K562 (cell line): ENCODE data around the gene NUTF2. TPM values are rescaled to one million over a fixed set of nuclear protein-coding genes. Genes with fewer than 3 reads are reported as not detected.

Experiments
- ATAC-seq: fragments of 200-7000 bp; cut with Tn5 transposase; 3 replicates; pipeline ENCODE4 v1.9.1; 2020; ENCODE audit warnings: moderate library complexity
- BruUV-seq: library from RNA; stranded (reverse); fragments of 400-500 nt; replicated peaks from 2 replicates; lab custom pipeline; 2021; lab: Mats Ljungman, UMichigan
- CTCF ChIA-PET: fragments of 300-600 bp; formaldehyde crosslinking; extraction: SDS; loops from one replicate; lab custom pipeline; 2021; ENCODE audit warnings: low intra/inter-chr PET ratio; lab: Yijun Ruan, JAX
- POLR2A ChIA-PET: fragments of 300-600, 350-650 bp; sonication (Branson Sonifier 250); formaldehyde crosslinking; extraction: SDS; loops from one replicate; lab custom pipeline; 2021; ENCODE audit warnings: antibody characterized with exemption, inconsistent platforms; lab: Yijun Ruan, JAX
- DNase-seq, 4 experiments: peaks; one replicate each; pipeline versions ENCODE4 v3.0.0 to v3.0.0-alpha.2; 2011 to 2018; ENCODE audit warnings: low spot score in 3 of 4, mixed read lengths in 3 of 4; ENCODE audit errors: extremely low read depth in 1 of 4
- FAIRE-seq: peaks from 2 replicates; lab custom pipeline; 2011; peaks lifted over from hg19 to GRCh38; lab: Jason Lieb, UNC
- H2AFZ ChIP-seq: 2 replicates; pipeline ENCODE4 v1.6.0; 2011; ENCODE audit warnings: low read depth, low read length, control low read depth, inconsistent platforms
- H3K27ac ChIP-seq: fragments of 200-600 bp; 3 replicates; pipeline ENCODE4 v1.8.0; 2011; ENCODE audit warnings: low read depth, mild to moderate bottlenecking, control low read depth, inconsistent platforms, low read length, moderate library complexity, mixed read lengths; ENCODE audit errors: extremely low read depth
- H3K27me3 ChIP-seq, 2 experiments: fragments of 300-600 bp in 1 of 2; 2 replicates in 1 of 2; 3 replicates in 1 of 2; pipeline versions ENCODE4 v1.6.0 to v1.8.0; 2011; ENCODE audit warnings: inconsistent platforms in 2 of 2, low read length in 2 of 2, mild to moderate bottlenecking in 1 of 2, mixed read lengths in 1 of 2, moderate library complexity in 1 of 2; ENCODE audit not compliant: control insufficient read depth in 2 of 2, insufficient read depth in 2 of 2
- H3K36me3 ChIP-seq: fragments of 300-600 bp; 3 replicates; pipeline ENCODE4 v1.8.0; 2011; ENCODE audit warnings: mild to moderate bottlenecking, low read length, inconsistent platforms; ENCODE audit not compliant: control insufficient read depth, insufficient read depth
- H3K4me1 ChIP-seq, 2 experiments: fragments of 200-600 bp in 1 of 2; replicated peaks in 1 of 2; 2 replicates in 1 of 2; 3 replicates in 1 of 2; pipeline versions ENCODE4 v1.5.1 to v1.8.0; 2011; ENCODE audit warnings: inconsistent platforms in 2 of 2, low read length in 2 of 2, mild to moderate bottlenecking in 1 of 2, mixed read lengths in 1 of 2, moderate library complexity in 1 of 2; ENCODE audit not compliant: control insufficient read depth in 2 of 2, insufficient read depth in 2 of 2
- H3K4me2 ChIP-seq: 2 replicates; pipeline ENCODE4 v1.6.1; 2011; ENCODE audit warnings: low read length, control low read depth, inconsistent platforms, mixed read lengths; ENCODE audit not compliant: insufficient read depth
- H3K4me3 ChIP-seq: fragments of 200-600 bp; sonication (generic), shearing (Covaris generic); 2 replicates; pipeline ENCODE4 v1.5.1; 2016; ENCODE audit warnings: control low read depth, inconsistent platforms
- H3K79me2 ChIP-seq: fragments of 200-600 bp; 3 replicates; pipeline ENCODE4 v1.8.0; 2011; ENCODE audit warnings: low read length, inconsistent platforms; ENCODE audit not compliant: control insufficient read depth, insufficient read depth
- H3K9ac ChIP-seq, 2 experiments: 2 replicates each; pipeline versions ENCODE4 v1.6.0 to v1.6.1; 2011; ENCODE audit warnings: low read depth in 2 of 2, low read length in 2 of 2, control low read depth in 1 of 2, inconsistent platforms in 1 of 2, mild to moderate bottlenecking in 1 of 2, mixed read lengths in 1 of 2; ENCODE audit not compliant: insufficient read depth in 1 of 2
- H3K9me1 ChIP-seq: one replicate; pipeline ENCODE4 v1.6.0; 2011; ENCODE audit warnings: inconsistent platforms, mild to moderate bottlenecking, low read length, moderate library complexity; ENCODE audit not compliant: control insufficient read depth, insufficient read depth
- H3K9me3 ChIP-seq: replicated peaks from 2 replicates; pipeline ENCODE4 v1.5.1; 2011; ENCODE audit warnings: low read depth, low read length, inconsistent platforms; ENCODE audit not compliant: control insufficient read depth, insufficient read depth
- H4K20me1 ChIP-seq: replicated peaks from 2 replicates; pipeline ENCODE4 v1.6.1; 2011; ENCODE audit warnings: low read length, inconsistent platforms, mixed read lengths; ENCODE audit not compliant: control insufficient read depth, insufficient read depth
- FOXJ3 ChIP-seq: sonication (generic); formaldehyde crosslinking; IDR thresholded peaks from 2 replicates; pipeline ENCODE4 v1.4.0; 2020; ENCODE audit warnings: mild to moderate bottlenecking, missing genetic modification reagents
- MGA ChIP-seq: fragments of 450-650 bp; IDR thresholded peaks from 2 replicates; pipeline ENCODE4 v1.6.1; 2016; ENCODE audit warnings: mild to moderate bottlenecking, moderate library complexity
- SPI1 ChIP-seq: IDR thresholded peaks from 2 replicates; pipeline ENCODE4 v1.6.1; 2011; ENCODE audit warnings: low read depth, low read length, control low read depth, borderline replicate concordance
- TRIM25 ChIP-seq: fragments of 450-650 bp; IDR thresholded peaks from 2 replicates; pipeline ENCODE4 v1.7.0; 2016; ENCODE audit warnings: borderline replicate concordance
- WGBS: fragments of 100-300 bp; shearing (Covaris generic); methylation state at CpG from one replicate; pipeline ENCODE4 v1.1.6; 2016; ENCODE audit warnings: low coverage, mixed read lengths; ENCODE audit not compliant: insufficient coverage; ENCODE audit errors: missing lambda C conversion rate; 5-methylcytosine and 5-hydroxymethylcytosine counted together
- in situ Hi-C: fragments of 300-500 bp; cut with MboI; formaldehyde crosslinking; loops from 4 replicates; pipeline ENCODE4 v1.15.0; 2018; ENCODE audit warnings: inconsistent platforms, mixed read lengths
- intact Hi-C: fragments of 100-400 bp; cut with micrococcal nuclease; formaldehyde crosslinking; loops from 2 replicates; pipeline ENCODE4 v1.14.2; 2022
- polyA plus RNA-seq, 8 experiments: library from polyadenylated mRNA; depleted of rRNA in 4 of 8; stranded (reverse) in 5 of 8; unstranded in 3 of 8; fragments of >200 nt; fragmentation: Nextera tagmentation in 2 of 8; fragmentation: Illumina TruSeq in 1 of 8; extraction: Ambion mirVana in 2 of 8; extraction: Trizol in 1 of 8; gene quantifications; 2 replicates each; pipeline versions ENCODE4 v1.2.1 to v1.2.3, GENCODE V29; 2011 to 2014; ENCODE audit warnings: inconsistent platforms in 1 of 8, missing spikeins in 1 of 8
- total RNA-seq, 7 experiments: library from RNA; depleted of rRNA in 6 of 7; stranded (reverse); fragments of >200 nt in 6 of 7; fragmentation: Illumina TruSeq in 2 of 7; extraction: Trizol in 2 of 7; gene quantifications; 2 replicates each; pipeline versions ENCODE4 v1.2.1 to v1.2.3, GENCODE V29; 2011 to 2021; ENCODE audit warnings: low replicate concordance in 1 of 7

The NUTF2 gene
- total and polyA plus RNA-seq, 9 of the 15 experiments (the other 6 are each of a cell fraction or from before 2014, with no cell fraction given), result 106 to 248 (median 147) TPM

- POLR2A ChIA-PET, result interaction anchor here (0.6 to 1.6 kb wide), 4 partner anchors 13 to 44 kb away, joined by 3 to 5 read pairs (median 4); partner anchors contain the start of gene CTRL
- ATAC-seq (no peak), DNase-seq (no peak), FAIRE-seq (peak; percentile 44)
- intact Hi-C loops, result loop anchor here (2.0 kb wide), 1 partner anchor 46 kb away; the partner anchor contains the start of genes CENPT and NUTF2
- H3K27ac ChIP-seq, result peak overlapping the region; percentile 76; the same call in 2 of the 3 replicates
- no peaks in the 10 kb centered on the region for H3K27me3 ChIP-seq
- TSS peak; percentile 84 for BruUV-seq
- peaks cover 8 to 26% of the 10 kb centered on the region in 2 experiments; a peak in 4 of 5 replicates for H3K4me1 ChIP-seq
- WGBS, result 29% methylated on average over 5 of the region's 5 CpGs
- no peaks in the 10 kb centered on the region for H3K9me3 ChIP-seq
- CTCF ChIA-PET, result interaction anchor here (0.8 kb wide), 1 partner anchor 76 kb away, joined by 3 read pairs; no protein-coding TSS in a partner anchor
- 0 out of 2 replicates have a peak, but pooled peaks cover 4% of the 10 kb centered on the region for H4K20me1 ChIP-seq
- peak overlapping the region in 1 of 2 experiments; percentile 72; a peak in 2 of 4 replicates for H3K9ac ChIP-seq
- H3K4me2 ChIP-seq, result peak overlapping the region; percentile 70
- H2AFZ ChIP-seq, result peak overlapping the region; percentile 83
- no peaks in the 10 kb centered on the region for H3K9me1 ChIP-seq
- peaks cover 42% of the 10 kb centered on the region for H3K79me2 ChIP-seq
- in situ Hi-C loops, result no loop called here
- 0 out of 3 replicates have a peak, but pooled peaks cover 3% of the 10 kb centered on the region for H3K36me3 ChIP-seq
- peak overlapping the region; percentile 95 for H3K4me3 ChIP-seq
- TF ChIP-seq TRIM25, result no peak
- TF ChIP-seq MGA, result no peak
- TF ChIP-seq SPI1, result no peak
- TF ChIP-seq FOXJ3 (CRISPR knock-in tag), result no peak
These were observed 45.6 kb downstream of the NUTF2 start for GRCh38 chr16:67892375-67892774.
